Urothelium cell line (cell line): ENCODE results near the gene ANKS1A.
"Not testable (repeated sequence)": the region's sequence is repeated elsewhere in the genome, so short reads cannot be mapped to it uniquely, and the experiment has no call there.

Experiments used
- DNase-seq: peaks from one replicate; pipeline ENCODE4 v3.0.0; 2011; ENCODE audit warnings: low spot score, mixed read lengths
- FAIRE-seq: peaks from 2 replicates; lab custom pipeline; 2011; peaks lifted over from hg19 to GRCh38; lab: Jason Lieb, UNC

The ANKS1A gene

GRCh38 chr6:34885837-34886236 lies 3.2 kb upstream of the ANKS1A start:
- not testable (repeated sequence) for FAIRE-seq, DNase-seq

DNA sequence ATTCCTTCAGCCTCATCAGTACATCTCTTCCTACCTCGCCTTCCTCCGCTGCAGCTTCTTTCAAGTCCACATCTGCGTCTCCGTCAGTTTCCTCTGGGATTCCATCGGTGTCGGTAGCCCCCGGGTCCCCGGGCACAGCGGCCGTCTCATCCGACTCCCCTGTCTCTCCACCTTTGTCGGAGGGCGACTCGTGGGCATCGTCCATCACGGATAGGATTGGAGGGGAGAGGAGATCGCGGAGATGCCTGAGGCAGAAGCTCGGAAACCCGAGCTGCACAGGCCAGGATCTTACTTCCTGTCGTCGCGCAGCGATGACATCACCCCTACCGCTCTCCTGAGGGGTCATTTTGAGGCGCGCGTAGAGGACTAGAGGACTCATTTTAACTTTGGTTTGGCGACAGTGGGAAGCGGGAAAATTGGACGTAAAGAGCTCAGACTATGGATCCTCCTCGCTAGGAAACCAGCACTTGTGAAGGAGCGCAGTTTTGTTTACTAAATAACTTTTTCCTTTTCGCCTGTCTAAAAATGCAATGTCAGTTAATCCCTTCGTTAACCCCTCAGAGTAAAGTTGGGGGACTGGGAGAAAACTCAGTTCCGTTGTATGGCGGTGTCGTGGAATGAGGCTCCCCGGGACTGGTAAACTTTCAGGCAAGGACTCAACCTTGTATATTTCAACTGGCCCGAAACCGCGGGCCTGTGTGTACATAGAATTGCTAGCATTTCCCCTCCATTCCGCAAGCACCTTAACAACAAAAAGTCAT lies 1.1 kb upstream of the ANKS1A start, which contains the start of gene TAF11:
Gene TAF11, minus strand, starts transcription at position 290 of the 761 bp plus-strand sequence. Its CDS starts 85 bp downstream, at position 205.
- FAIRE-seq = no peak
- peak; percentile 93 for DNase-seq

DNA sequence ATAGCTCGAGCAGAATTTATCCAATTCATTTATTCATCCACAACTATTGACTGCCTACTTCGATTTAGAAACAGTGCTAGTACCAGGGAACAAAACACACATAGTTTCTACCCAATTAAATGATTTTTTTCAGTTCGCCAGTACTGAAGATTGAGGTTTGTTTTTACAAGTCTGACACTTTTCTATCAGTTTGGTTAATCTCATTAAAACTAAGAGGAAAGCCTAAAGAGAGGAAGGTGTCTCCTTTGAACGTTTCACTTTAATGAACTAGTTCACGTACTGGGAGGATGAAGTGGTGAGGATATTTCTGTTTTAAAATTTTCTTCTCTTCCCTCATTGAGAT lies 570 bp upstream of the ANKS1A start:
- FAIRE-seq = no peak

DNA sequence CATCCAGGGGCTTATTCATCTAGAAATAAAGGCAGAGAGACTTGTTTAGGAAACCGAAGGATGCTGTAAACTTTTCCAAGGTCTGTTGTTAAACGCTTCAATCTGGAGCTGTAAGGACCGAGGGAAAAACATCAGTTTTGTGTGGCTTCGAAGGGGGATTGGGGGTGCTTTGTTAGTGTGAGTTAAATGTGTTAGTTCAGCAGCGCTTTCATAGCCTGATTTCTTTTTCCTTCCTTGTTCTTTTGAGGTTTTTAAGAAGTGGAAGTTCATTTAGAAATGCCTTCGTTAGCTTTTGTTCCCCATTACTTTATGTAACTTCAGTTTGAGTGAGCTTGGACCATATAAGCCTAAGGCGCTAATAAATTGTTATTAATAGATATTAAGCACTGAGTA lies 1.5 kb downstream of the ANKS1A start:
- FAIRE-seq (no peak), DNase-seq (no peak)

More for the DNA sequence above, 570 bp upstream of the ANKS1A start:
- DNase-seq = no peak

DNA sequence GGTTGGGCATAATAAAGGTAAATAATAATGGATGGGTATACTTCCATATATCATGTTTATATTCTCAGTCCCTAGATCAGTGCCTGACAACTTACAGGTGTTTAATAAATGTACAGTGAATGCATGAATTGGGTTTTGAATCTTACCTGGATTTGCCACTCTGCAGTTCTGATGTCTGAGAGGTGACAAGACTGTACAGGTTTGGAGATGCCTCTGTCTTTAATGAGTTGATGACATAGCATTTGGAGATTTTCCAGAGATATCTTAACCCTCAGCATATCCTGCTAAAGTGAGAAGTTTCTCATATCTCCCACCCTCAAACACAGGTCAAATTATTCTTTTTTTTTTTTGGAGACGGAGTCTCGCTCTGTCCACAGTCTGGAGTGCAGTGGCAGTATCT lies 2.2 kb downstream of the ANKS1A start:
- FAIRE-seq (no peak), DNase-seq (no peak)

DNA sequence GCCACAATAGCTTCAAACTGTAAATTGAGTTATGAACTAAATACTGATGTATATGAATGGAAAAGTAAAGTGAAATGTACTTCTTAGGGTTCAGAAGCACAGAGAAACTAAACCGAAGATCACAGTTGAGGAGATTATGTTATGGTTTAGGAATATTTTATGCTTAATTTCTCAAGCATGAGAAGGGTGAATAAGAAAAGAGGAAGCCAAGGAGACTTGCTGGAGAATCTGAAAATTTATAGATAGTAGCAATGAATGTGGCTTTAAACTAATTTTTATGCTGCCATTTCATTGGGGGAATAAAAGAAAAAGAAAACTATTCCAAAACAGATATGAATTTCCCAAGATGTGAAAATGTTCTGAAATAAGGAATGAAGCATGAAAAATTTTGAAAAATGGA lies 5.6 kb downstream of the ANKS1A start:
- no peak for DNase-seq
- no peak for FAIRE-seq

- no peak for FAIRE-seq
- no peak for DNase-seq
Observed at GRCh38 chr6:34897130-34897529, 8.1 kb downstream of the ANKS1A start.

GRCh38 chr6:34897716-34898115 lies 8.7 kb downstream of the ANKS1A start:
- DNase-seq (no peak), FAIRE-seq (no peak)

DNA sequence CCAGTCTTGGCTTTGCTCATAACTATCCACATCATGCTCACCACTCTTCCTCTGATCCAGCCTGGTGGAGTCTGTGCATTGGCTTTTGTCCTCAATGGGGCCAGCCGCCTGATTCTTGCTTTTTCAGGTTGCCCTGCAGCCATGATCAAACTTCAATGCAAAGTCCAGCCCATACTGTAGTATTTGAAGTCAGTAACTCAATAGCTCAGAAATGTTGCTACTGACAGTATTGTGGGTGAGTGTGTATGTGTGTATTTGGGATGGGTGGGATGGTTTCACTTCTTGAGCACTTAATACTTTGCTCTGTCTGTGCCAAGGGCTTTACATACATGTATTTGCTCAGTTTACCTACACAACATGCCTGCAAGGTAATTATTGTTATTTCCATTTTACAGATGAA lies 10.7 kb downstream of the ANKS1A start:
- FAIRE-seq = peak; percentile 68
- DNase-seq = not testable (repeated sequence)

- FAIRE-seq = no peak
- DNase-seq = no peak
Observed at GRCh38 chr6:34900321-34901031, 11.4 kb downstream of the ANKS1A start.

DNA sequence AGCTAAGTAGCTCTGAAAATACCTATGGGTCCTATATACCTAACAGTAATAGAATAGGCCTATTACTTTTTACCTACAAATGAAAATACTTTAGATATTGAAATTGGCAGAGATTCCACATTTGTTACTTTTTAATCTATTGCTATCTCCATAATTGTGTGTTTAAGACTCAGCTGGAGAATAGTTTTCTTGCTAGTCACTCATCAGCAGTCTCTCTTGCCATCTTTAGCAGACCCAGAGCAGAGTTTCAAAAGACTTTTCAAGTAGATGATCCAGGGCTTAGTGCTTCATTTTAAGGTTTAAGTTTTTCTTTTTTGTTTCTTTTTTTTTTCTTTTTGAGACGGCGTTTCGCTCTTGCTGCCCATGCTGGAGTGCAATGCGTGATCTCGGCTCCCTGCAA lies 12.9 kb downstream of the ANKS1A start:
- DNase-seq = no peak
- no peak for FAIRE-seq

DNA sequence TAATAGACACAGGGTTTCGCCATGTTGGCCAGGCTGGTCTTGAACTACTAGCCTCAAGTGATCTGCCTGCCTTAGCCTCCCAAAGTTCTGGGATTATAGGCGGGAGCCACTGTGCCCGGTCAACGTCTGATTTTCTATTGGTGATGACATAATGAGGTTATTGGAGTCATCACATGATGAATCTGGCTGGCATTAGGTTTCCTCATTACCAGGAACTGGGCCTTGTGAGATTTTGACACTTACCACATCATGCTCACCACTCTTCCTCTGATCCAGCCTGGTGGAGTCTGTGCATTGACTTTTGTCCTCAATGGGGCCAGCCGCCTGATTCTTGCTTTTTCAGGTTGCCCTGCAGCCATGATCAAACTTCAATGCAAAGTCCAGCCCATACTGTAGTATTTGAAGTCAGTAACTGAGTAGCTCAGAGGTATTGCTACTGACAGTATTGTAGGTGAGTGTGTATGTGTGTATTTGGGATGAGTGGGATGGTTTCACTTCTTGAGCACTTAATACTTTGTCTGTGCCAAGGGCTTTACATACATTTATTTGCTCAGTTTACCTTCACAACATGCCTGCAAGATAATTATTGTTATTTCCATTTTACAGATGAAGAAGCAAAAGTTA lies 16.0 kb downstream of the ANKS1A start:
- DNase-seq = no peak
- no peak for FAIRE-seq

- DNase-seq (no peak), FAIRE-seq (no peak)
Observed at GRCh38 chr6:34906826-34907225, 17.8 kb downstream of the ANKS1A start.

GRCh38 chr6:34908194-34908593 lies 19.1 kb downstream of the ANKS1A start:
- no peak for DNase-seq
- FAIRE-seq = no peak

GRCh38 chr6:34909320-34909883 lies 20.3 kb downstream of the ANKS1A start:
- FAIRE-seq = no peak

GRCh38 chr6:34911822-34912221 lies 22.8 kb downstream of the ANKS1A start:
- DNase-seq = no peak
- no peak for FAIRE-seq

More at GRCh38 chr6:34909320-34909883, 20.3 kb downstream of the ANKS1A start:
- DNase-seq = no peak

DNA sequence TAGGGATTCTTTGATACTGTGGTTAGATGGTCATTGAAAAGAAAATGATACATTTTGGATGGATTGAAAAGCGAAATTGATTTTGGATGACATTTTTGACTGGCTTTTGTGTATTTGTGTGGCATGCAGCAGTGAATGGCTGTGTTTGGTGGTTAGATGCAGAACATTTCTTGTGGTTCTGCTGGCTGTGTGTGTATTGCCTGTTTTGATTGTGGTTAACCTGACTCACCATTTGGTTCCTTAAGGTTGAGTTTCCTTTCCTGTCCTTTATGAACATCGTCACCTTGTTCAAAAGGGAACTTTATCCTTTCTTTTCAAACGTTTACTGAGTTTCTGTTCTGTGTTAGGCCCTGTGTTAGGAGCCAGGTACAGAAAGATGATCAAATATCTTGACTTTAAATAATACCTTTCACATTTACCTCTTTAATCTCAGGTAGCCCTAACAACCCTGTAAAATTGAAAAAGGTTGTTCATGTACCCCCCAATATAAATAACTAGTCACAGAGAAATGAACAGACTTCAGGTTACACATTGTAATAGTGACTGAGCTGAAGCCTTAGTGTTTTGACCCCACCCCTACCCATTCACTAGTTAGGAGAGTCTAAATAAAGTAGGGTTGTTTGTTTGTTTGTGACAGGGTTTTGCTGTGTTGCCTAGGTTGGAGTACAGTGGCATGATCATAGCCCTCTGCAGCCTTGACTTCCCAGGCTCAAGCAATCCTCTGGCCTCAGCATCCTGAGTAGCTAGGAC lies 23.8 kb downstream of the ANKS1A start:
- FAIRE-seq (no peak), DNase-seq (peak; percentile 71)

DNA sequence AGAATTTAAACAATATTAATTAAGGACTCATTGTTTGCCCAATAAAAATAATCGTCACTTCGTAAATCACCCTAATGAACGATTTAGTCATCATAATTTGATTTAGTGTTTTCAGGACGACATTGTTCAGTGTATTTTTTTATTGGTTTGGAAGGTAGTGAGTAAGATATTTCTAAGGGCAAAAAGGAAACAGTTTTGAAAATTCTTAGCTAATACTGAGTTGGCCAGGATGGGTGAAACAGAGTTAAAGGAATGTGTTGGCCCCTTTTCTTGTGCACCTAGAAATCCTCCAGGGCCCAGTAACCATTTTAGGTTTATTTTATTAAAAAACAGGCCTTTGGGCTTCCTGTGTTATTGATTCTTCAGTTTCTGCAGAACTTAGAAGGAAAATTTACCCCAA lies 25.3 kb downstream of the ANKS1A start:
- DNase-seq = no peak
- no peak for FAIRE-seq

DNA sequence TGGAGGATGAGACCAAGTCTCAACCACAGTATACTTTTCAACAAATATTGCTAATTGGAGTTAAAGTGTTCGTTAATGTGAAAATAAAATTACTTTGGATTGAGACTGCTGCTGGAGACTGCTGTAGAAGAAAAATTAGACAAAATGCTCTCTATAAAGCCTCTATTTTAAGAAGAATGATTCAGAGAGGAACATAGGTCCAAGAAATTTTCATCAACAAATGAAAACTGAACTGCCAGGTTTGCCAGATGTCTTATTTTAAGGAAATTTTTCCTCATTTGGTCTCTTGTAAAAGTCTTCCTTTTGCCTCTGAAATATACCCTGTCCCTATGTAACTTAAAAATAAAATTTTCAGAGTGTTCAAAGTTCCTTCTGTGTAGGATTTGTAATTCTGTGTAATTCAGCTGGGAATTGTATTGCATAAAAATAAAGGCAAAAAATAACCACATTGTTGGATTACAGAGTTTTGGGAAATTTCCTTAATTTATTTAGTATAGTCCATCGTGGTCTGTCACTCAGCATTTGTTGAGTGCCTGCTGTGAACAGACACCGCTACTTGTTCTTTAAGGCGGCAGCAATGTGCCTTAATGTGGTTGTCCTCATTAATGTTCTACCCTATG lies 27.4 kb downstream of the ANKS1A start:
- DNase-seq = no peak
- no peak for FAIRE-seq

DNA sequence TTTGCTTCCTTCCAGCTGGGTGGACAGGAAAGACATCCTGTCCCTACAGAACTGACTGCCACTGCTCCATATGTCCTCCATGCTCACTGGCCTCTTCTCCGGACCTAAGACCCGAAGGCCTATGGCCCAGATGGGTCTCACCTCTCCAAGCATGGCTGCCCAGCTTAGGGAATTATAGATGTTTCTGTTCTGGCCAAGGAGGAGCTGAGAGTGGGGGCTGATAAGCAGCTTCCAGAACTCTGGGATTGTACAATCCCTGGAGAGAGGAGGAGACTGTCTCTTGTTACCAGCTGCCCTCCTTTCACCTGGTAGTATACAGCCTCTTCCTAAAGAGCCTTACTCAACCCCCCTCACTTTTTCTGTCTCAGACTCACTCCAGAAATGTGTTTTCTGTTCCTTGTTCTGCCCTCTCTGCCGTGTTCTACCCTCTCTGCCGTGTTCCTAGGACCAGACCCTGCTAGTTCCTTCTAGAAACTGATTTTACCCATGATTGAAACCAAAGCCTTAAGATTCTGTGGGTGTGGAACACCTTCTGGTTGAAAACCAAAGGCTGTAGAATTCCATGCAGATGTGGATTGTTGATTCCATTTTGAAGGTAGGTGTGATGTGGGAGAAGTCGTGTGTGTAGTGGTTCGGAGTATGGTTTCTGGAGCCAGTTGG lies 28.7 kb downstream of the ANKS1A start:
- DNase-seq = no peak
- no peak for FAIRE-seq
